SK-N-SH (cell line): ENCODE measurements around the gene MTHFD2L. TPM values are rescaled to one million over a fixed set of nuclear protein-coding genes. Genes with fewer than 3 reads are reported as not detected.
A peak's percentile ranks its signal among the peaks of the same experiment; 100 is the strongest.

Source experiments
- CTCF ChIA-PET: fragments of 300-600, 350-600 bp; formaldehyde crosslinking; extraction: SDS; loops from one replicate; lab custom pipeline; 2021; lab: Yijun Ruan, JAX
- POLR2A ChIA-PET: fragments of 350-600 bp; sonication (Branson Sonifier 250); formaldehyde crosslinking; extraction: SDS; loops from one replicate; lab custom pipeline; 2020; ENCODE audit warnings: antibody characterized with exemption, inconsistent platforms; lab: Yijun Ruan, JAX
- DNase-seq: peaks from one replicate; pipeline ENCODE4 v3.0.0; 2012
- H2AFZ ChIP-seq: fragments of 200-600 bp; sonication (generic); 2 replicates; pipeline ENCODE4 v1.8.1; 2016; ENCODE audit warnings: antibody characterized with exemption, mild to moderate bottlenecking, low read depth
- H3F3A ChIP-seq: fragments of 200-600 bp; sonication (generic); replicated peaks from 2 replicates; pipeline ENCODE3; 2016; ENCODE audit warnings: antibody characterized with exemption, mild to moderate bottlenecking; ENCODE audit not compliant: insufficient read depth
- H3K27ac ChIP-seq, 2 experiments: fragments of 200-500 bp in 1 of 2; fragments of 200-600 bp in 1 of 2; sonication (Bioruptor generic) in 1 of 2; sonication (generic), shearing (Covaris generic) in 1 of 2; 2 replicates each; pipeline versions ENCODE4 v1.5.1 to v1.6.1; 2014 to 2016; ENCODE audit warnings: low read depth in 2 of 2, inconsistent platforms in 1 of 2, low read length in 1 of 2, mild to moderate bottlenecking in 1 of 2, mixed read lengths in 1 of 2
- H3K27me3 ChIP-seq: fragments of 200-600 bp; sonication (generic), shearing (Covaris generic); 2 replicates; pipeline ENCODE4 v1.6.1; 2016; ENCODE audit warnings: mixed run types; ENCODE audit not compliant: insufficient read depth
- H3K36me3 ChIP-seq, 2 experiments: fragments of 200-500 bp in 1 of 2; fragments of 200-600 bp in 1 of 2; sonication (Bioruptor generic) in 1 of 2; sonication (generic) in 1 of 2; replicated peaks in 1 of 2; 2 replicates each; pipeline versions ENCODE3 to v1.5.1; 2014 to 2016; ENCODE audit warnings: low read length in 1 of 2, mild to moderate bottlenecking in 1 of 2; ENCODE audit not compliant: insufficient read depth in 2 of 2, control insufficient read depth in 1 of 2
- H3K4me1 ChIP-seq, 2 experiments: fragments of 200-500 bp in 1 of 2; fragments of 200-600 bp in 1 of 2; sonication (Bioruptor generic) in 1 of 2; sonication (generic), shearing (Covaris generic) in 1 of 2; 2 replicates each; pipeline versions ENCODE4 v1.5.1 to v1.6.1; 2014 to 2016; ENCODE audit warnings: low read depth in 1 of 2, low read length in 1 of 2, mixed run types in 1 of 2; ENCODE audit not compliant: insufficient read depth in 2 of 2, control insufficient read depth in 1 of 2
- H3K4me2 ChIP-seq: fragments of 200-600 bp; sonication (generic), shearing (Covaris generic); 2 replicates; pipeline ENCODE4 v1.6.1; 2017; ENCODE audit warnings: mixed run types
- H3K4me3 ChIP-seq, 2 experiments: fragments of 200-500 bp in 1 of 2; fragments of 200-600 bp in 1 of 2; sonication (Bioruptor generic) in 1 of 2; sonication (generic), shearing (Covaris generic) in 1 of 2; 2 replicates each; pipeline versions ENCODE4 v1.5.1 to v1.8.1; 2014 to 2016; ENCODE audit warnings: low read depth in 2 of 2, inconsistent platforms in 1 of 2, low read length in 1 of 2, mild to moderate bottlenecking in 1 of 2, mixed read lengths in 1 of 2, moderate library complexity in 1 of 2
- H3K79me2 ChIP-seq: fragments of 200-600 bp; sonication (generic); 2 replicates; pipeline ENCODE4 v1.8.1; 2017; ENCODE audit warnings: mild to moderate bottlenecking; ENCODE audit not compliant: insufficient read depth
- H3K9ac ChIP-seq: fragments of 200-600 bp; sonication (generic); 2 replicates; pipeline ENCODE4 v1.6.1; 2017; ENCODE audit warnings: mixed run types
- H3K9me2 ChIP-seq: fragments of 200-600 bp; sonication (generic); 2 replicates; pipeline ENCODE4 v1.6.1; 2017; ENCODE audit warnings: mixed run types
- H3K9me3 ChIP-seq: fragments of 200-600 bp; sonication (generic); 2 replicates; pipeline ENCODE4 v1.6.1; 2017; ENCODE audit warnings: mixed run types, mild to moderate bottlenecking, moderate library complexity
- H4K20me1 ChIP-seq: fragments of 200-600 bp; sonication (generic); 2 replicates; pipeline ENCODE4 v1.6.1; 2017; ENCODE audit warnings: mild to moderate bottlenecking, mixed run types; ENCODE audit not compliant: insufficient read depth
- EZH2phosphoT487 ChIP-seq: fragments of 200-600 bp; sonication (generic); IDR thresholded peaks from 2 replicates; pipeline ENCODE4 v1.6.1; 2017; ENCODE audit warnings: low read depth, mixed run types, mild to moderate bottlenecking, antibody characterized with exemption, moderate library complexity, borderline replicate concordance
- FOSL2 ChIP-seq: IDR thresholded peaks from 2 replicates; pipeline ENCODE4 v1.4.0; 2012; ENCODE audit warnings: low read depth, mild to moderate bottlenecking, moderate library complexity, borderline replicate concordance
- FOXJ3 ChIP-seq: sonication (generic); formaldehyde crosslinking; IDR thresholded peaks from 2 replicates; pipeline ENCODE4 v1.5.1; 2020; ENCODE audit warnings: mild to moderate bottlenecking, missing genetic modification reagents
- PBX3 ChIP-seq: IDR thresholded peaks from 2 replicates; pipeline ENCODE4; 2012
- RXRA ChIP-seq: IDR thresholded peaks from 2 replicates; pipeline ENCODE4 v1.4.0; 2012; ENCODE audit warnings: low read depth, mild to moderate bottlenecking, borderline replicate concordance
- TCF12 ChIP-seq: IDR thresholded peaks from 2 replicates; pipeline ENCODE4 v1.4.0; 2012
- TEAD4 ChIP-seq: IDR thresholded peaks from 2 replicates; pipeline ENCODE4 v1.4.0; 2012; ENCODE audit warnings: mild to moderate bottlenecking, borderline replicate concordance; ENCODE audit not compliant: insufficient read depth
- ZBTB33 ChIP-seq: IDR thresholded peaks from 2 replicates; pipeline ENCODE4 v1.4.0; 2012; ENCODE audit warnings: low read depth, borderline replicate concordance
- WGBS: methylation state at CpG from one replicate; pipeline ENCODE4 v1.1.6; 2017; ENCODE audit warnings: low lambda C conversion rate; 5-methylcytosine and 5-hydroxymethylcytosine counted together
- polyA plus RNA-seq, 3 experiments: library from polyadenylated mRNA; depleted of rRNA; stranded (reverse); fragments of >200 nt; gene quantifications; 2 replicates each; pipeline ENCODE4 v1.2.3, GENCODE V29; 2012
- TF ChIP-seq, protein P1 (sequence below): fragments of 150-350 bp; IDR thresholded peaks from 2 replicates; pipeline ENCODE4 v1.6.1; 2016; ENCODE audit warnings: mild to moderate bottlenecking, low read depth, low read length

The MTHFD2L gene
- polyA plus RNA-seq, 1 of the 3 experiments (the other 2 are of a cell fraction): 4.8 TPM

DNA sequence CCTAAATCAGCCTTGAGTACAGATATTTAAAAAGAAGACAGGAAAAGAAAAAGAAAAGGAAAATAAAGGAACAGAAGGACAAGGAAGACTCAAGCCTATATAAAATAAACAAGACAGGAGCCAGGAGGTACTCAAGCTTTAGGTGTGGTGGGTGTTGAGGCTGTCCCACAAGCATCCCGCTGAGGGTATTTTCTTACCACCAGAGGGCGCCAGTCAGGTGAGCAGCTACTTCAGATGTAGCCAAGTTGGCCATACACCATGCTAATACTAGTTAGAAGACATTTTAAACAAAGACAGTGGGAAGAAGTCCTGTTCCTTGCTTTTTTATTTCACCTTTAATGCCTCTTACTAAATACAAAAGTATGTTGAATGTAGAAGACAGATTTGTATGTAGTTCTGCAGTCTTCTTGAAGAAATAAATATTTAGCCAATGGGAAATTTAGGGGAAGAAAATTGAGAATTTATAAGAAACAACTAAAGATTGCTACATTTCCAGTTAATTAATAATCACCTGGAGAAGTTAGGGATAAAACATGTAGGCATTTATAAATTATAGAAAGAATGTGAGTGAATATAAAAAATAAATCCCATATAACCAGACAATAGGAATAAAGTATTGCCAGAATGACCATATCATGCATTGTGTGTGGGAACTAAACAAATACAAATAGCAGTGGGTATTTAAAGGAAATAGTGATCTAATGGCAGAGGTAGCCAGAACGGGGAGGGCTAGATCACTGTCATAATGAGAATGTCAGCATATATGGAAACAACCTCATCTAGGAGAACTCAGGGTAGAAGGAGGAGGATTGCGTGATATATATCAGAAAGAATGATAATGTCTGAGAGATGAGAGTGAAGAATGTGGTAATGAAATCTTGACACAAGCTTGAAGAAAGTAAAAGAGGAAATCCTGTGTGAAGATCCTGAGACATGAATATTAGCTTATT is 71.0 kb downstream of the MTHFD2L start (continued):
- no peak for TF ChIP-seq FOSL2
- TF ChIP-seq, protein P1, sequence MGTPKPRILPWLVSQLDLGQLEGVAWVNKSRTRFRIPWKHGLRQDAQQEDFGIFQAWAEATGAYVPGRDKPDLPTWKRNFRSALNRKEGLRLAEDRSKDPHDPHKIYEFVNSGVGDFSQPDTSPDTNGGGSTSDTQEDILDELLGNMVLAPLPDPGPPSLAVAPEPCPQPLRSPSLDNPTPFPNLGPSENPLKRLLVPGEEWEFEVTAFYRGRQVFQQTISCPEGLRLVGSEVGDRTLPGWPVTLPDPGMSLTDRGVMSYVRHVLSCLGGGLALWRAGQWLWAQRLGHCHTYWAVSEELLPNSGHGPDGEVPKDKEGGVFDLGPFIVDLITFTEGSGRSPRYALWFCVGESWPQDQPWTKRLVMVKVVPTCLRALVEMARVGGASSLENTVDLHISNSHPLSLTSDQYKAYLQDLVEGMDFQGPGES: no peak
- no peak for TF ChIP-seq ZBTB33

- ChIA-PET CTCF (interaction anchor here (1.1 kb wide), 1 partner anchor 89 kb away, joined by 3 read pairs; no protein-coding TSS in a partner anchor), POLR2A (no interaction called here)
- TF ChIP-seq, protein P1: no peak
- TF ChIP-seq FOXJ3 (CRISPR knock-in tag): no peak
- TF ChIP-seq TEAD4: no peak
- TF ChIP-seq EZH2phosphoT487: no peak
- no peak for TF ChIP-seq RXRA
- peak; percentile 60; the same call in 1 of the 2 replicates for TF ChIP-seq PBX3
- no peak for TF ChIP-seq ZBTB33
- peak; percentile 13; the same call in 1 of the 2 replicates for TF ChIP-seq TCF12
- Histone ChIP-seq H3K36me3 (no peaks in the 10 kb centered on the region), H3F3A (no peaks in the 10 kb centered on the region), H3K9me3 (no peaks in the 10 kb centered on the region), H4K20me1 (no peaks in the 10 kb centered on the region), H3K27ac (no peak overlapping the region), H2AFZ (no peak overlapping the region), H3K4me1 (no peaks in the 10 kb centered on the region; a peak in 1 of 4 replicates), H3K9ac (no peak overlapping the region), H3K4me3 (no peak overlapping the region), H3K4me2 (no peak overlapping the region), H3K79me2 (no peaks in the 10 kb centered on the region), H3K27me3 (no peaks in the 10 kb centered on the region), H3K9me2 (no peaks in the 10 kb centered on the region; the same call in 1 of the 2 replicates)
- whole genome bisulfite sequencing: 65% methylated on average over 7 of the region's 7 CpGs
- no peak for DNase-seq
Measured at GRCh38 chr4:74230902-74231499, 73.1 kb downstream of the MTHFD2L start.
